Muscle layer of colon (tissue), 2 donors: ENCODE results near the gene NDRG2.
A peak's percentile ranks its signal among the peaks of the same experiment; 100 is the strongest.
"Not testable (repeated sequence)": the region's sequence is repeated elsewhere in the genome, so short reads cannot be mapped to it uniquely, and the experiment has no call there.

Experiments used
- H3K27ac ChIP-seq: one replicate; pipeline ENCODE4 v1.7.0; 2013; ENCODE audit warnings: low read depth, mild to moderate bottlenecking, low read length, moderate library complexity
- H3K27me3 ChIP-seq, 2 donors: one replicate each; pipeline ENCODE4 v1.7.0; 2013; ENCODE audit warnings: low read length in 2 of 2, mild to moderate bottlenecking in 2 of 2; ENCODE audit not compliant: insufficient read depth in 2 of 2, control insufficient read depth in 1 of 2
- H3K36me3 ChIP-seq: one replicate; pipeline ENCODE4 v1.7.0; 2013; ENCODE audit warnings: mild to moderate bottlenecking, low read length; ENCODE audit not compliant: insufficient read depth
- H3K4me1 ChIP-seq: one replicate; pipeline ENCODE4 v1.7.0; 2013; ENCODE audit warnings: mild to moderate bottlenecking, low read length; ENCODE audit not compliant: insufficient read depth
- H3K4me3 ChIP-seq, 2 donors: one replicate each; pipeline ENCODE4 v1.7.0; 2013; ENCODE audit warnings: low read length in 2 of 2, low read depth in 1 of 2, mild to moderate bottlenecking in 1 of 2, moderate library complexity in 1 of 2
- H3K9ac ChIP-seq: one replicate; pipeline ENCODE4 v1.7.0; 2013; ENCODE audit warnings: low read length
- H3K9me3 ChIP-seq: one replicate; pipeline ENCODE4 v1.7.0; 2013; ENCODE audit warnings: mild to moderate bottlenecking, low read length
- donor health status: abdominal sarcoma.
- donor health status: Adenocarcinoma of cecum.

The NDRG2 gene

GRCh38 chr14:21040941-21041340 lies 16.1 kb upstream of the NDRG2 start:
- not testable (repeated sequence) for H3K9ac ChIP-seq, H3K4me3 ChIP-seq, H3K9me3 ChIP-seq, H3K36me3 ChIP-seq, H3K27me3 ChIP-seq, H3K27ac ChIP-seq
- H3K4me1 ChIP-seq, result peaks cover 32% of the 10 kb centered on the region

GRCh38 chr14:21040370-21040925 lies 15.6 kb upstream of the NDRG2 start:
- H3K27me3 ChIP-seq, result no peaks in the 10 kb centered on the region
- H3K4me1 ChIP-seq, result peaks cover 32% of the 10 kb centered on the region
- H3K36me3 ChIP-seq, result no peaks in the 10 kb centered on the region
- H3K4me3 ChIP-seq, result no peak overlapping the region
- no peaks in the 10 kb centered on the region for H3K9me3 ChIP-seq
- H3K27ac ChIP-seq, result no peak overlapping the region
- no peak overlapping the region for H3K9ac ChIP-seq

- H3K27me3 ChIP-seq, result no peaks in the 10 kb centered on the region
- no peaks in the 10 kb centered on the region for H3K9me3 ChIP-seq
- peak overlapping the region in 1 of 2 donors; percentile 38 for H3K4me3 ChIP-seq
- no peaks in the 10 kb centered on the region for H3K36me3 ChIP-seq
- peak overlapping the region; percentile 81 for H3K27ac ChIP-seq
- H3K9ac ChIP-seq, result peak overlapping the region; percentile 2
- peaks cover 32% of the 10 kb centered on the region for H3K4me1 ChIP-seq
Measured at GRCh38 chr14:21039585-21040369, 14.9 kb upstream of the NDRG2 start.

- Histone ChIP-seq H3K9me3 (no peaks in the 10 kb centered on the region), H3K36me3 (no peaks in the 10 kb centered on the region), H3K27me3 (no peaks in the 10 kb centered on the region), H3K9ac (peak overlapping the region; percentile 2), H3K27ac (peak overlapping the region; percentile 81), H3K4me3 (peak overlapping the region in 1 of 2 donors; percentile 38), H3K4me1 (peaks cover 28% of the 10 kb centered on the region)
Measured at GRCh38 chr14:21038441-21039422, 13.9 kb upstream of the NDRG2 start.

GRCh38 chr14:21037156-21037555 lies 12.3 kb upstream of the NDRG2 start:
- H3K4me3 ChIP-seq, result no peak overlapping the region
- H3K9ac ChIP-seq, result no peak overlapping the region
- no peak overlapping the region for H3K27ac ChIP-seq
- H3K4me1 ChIP-seq, result peaks cover 28% of the 10 kb centered on the region
- H3K27me3 ChIP-seq, result no peaks in the 10 kb centered on the region
- no peaks in the 10 kb centered on the region for H3K36me3 ChIP-seq
- H3K9me3 ChIP-seq, result no peaks in the 10 kb centered on the region

GRCh38 chr14:21036751-21037150 lies 11.9 kb upstream of the NDRG2 start:
- H3K36me3 ChIP-seq, result no peaks in the 10 kb centered on the region
- H3K9ac ChIP-seq, result no peak overlapping the region
- H3K27ac ChIP-seq, result no peak overlapping the region
- peaks cover 28% of the 10 kb centered on the region for H3K4me1 ChIP-seq
- no peaks in the 10 kb centered on the region for H3K9me3 ChIP-seq
- no peaks in the 10 kb centered on the region for H3K27me3 ChIP-seq
- H3K4me3 ChIP-seq, result no peak overlapping the region

GRCh38 chr14:21034707-21035106 lies 9.8 kb upstream of the NDRG2 start, which contains the start of gene RNASE13:
Gene RNASE13, minus strand, starts transcription at chr14:21034807. Its CDS starts 519 bp downstream, at chr14:21034288.
- no peak within 1 kb of the TSS for H3K4me3 ChIP-seq
- peaks cover 19% of the 10 kb centered on the region for H3K4me1 ChIP-seq
- no peaks in the 10 kb centered on the region for H3K27me3 ChIP-seq
- no peaks in the 10 kb centered on the region for H3K9me3 ChIP-seq
- H3K27ac ChIP-seq, result no peak within 1 kb of the TSS
- H3K36me3 ChIP-seq, result no peaks in the 10 kb centered on the region
- no peak within 1 kb of the TSS for H3K9ac ChIP-seq

- Histone ChIP-seq H3K4me1 (peaks cover 4% of the 10 kb centered on the region), H3K9ac (no peak overlapping the region), H3K27ac (no peak overlapping the region)
Measured at GRCh38 chr14:21033133-21033698, 8.4 kb upstream of the NDRG2 start.

GRCh38 chr14:21032326-21033132 lies 7.7 kb upstream of the NDRG2 start:
- Histone ChIP-seq H3K27me3 (no peaks in the 10 kb centered on the region), H3K4me1 (no peaks in the 10 kb centered on the region), H3K36me3 (no peaks in the 10 kb centered on the region), H3K9ac (no peak overlapping the region), H3K27ac (no peak overlapping the region), H3K9me3 (no peaks in the 10 kb centered on the region), H3K4me3 (no peak overlapping the region)

More at GRCh38 chr14:21033133-21033698, 8.4 kb upstream of the NDRG2 start:
- Histone ChIP-seq H3K27me3 (no peaks in the 10 kb centered on the region), H3K36me3 (no peaks in the 10 kb centered on the region), H3K4me3 (no peak overlapping the region), H3K9me3 (no peaks in the 10 kb centered on the region)

- no peak overlapping the region for H3K4me3 ChIP-seq
- no peaks in the 10 kb centered on the region for H3K27me3 ChIP-seq
- H3K4me1 ChIP-seq, result peaks cover 7% of the 10 kb centered on the region
- H3K9ac ChIP-seq, result no peak overlapping the region
- H3K27ac ChIP-seq, result no peak overlapping the region
- no peaks in the 10 kb centered on the region for H3K36me3 ChIP-seq
- H3K9me3 ChIP-seq, result no peaks in the 10 kb centered on the region
Measured at GRCh38 chr14:21030531-21030930, 5.7 kb upstream of the NDRG2 start.
